CD4-positive, alpha-beta T cell treated with Interleukin-6 for 4 hours (primary cell): ENCODE data around the gene ELL2.
A peak's percentile ranks its signal among the peaks of the same experiment; 100 is the strongest.
"Not testable (repeated sequence)": the region's sequence is repeated elsewhere in the genome, so short reads cannot be mapped to it uniquely, and the experiment has no call there.

Experiments used
- DNase-seq: peaks from one replicate; pipeline ENCODE4 v3.0.0-alpha.2; 2020; ENCODE audit warnings: mixed read lengths

Gene ELL2

GRCh38 chr5:95853490-95853889 lies 108.2 kb downstream of the ELL2 start:
- no peak for DNase-seq

DNA sequence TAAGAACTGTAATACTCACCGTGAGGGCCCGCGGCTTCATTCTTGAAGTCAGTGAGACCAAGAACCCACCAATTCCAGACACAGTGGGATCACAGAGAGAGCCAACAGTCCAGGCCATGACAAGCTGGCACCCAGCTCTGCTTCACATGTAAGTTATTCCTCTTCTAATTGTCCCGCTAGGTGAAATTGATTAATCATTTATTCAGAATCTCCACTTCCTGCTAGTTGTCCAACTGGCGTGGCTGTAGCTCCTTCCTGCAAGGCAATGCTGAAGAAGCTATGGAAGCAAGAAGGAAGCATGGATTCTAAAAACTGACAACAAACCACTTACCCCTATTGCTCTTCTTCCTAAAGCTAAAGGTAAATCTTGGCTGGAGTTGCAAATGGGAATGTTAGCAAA lies 109.1 kb downstream of the ELL2 start:
- no peak for DNase-seq

DNA sequence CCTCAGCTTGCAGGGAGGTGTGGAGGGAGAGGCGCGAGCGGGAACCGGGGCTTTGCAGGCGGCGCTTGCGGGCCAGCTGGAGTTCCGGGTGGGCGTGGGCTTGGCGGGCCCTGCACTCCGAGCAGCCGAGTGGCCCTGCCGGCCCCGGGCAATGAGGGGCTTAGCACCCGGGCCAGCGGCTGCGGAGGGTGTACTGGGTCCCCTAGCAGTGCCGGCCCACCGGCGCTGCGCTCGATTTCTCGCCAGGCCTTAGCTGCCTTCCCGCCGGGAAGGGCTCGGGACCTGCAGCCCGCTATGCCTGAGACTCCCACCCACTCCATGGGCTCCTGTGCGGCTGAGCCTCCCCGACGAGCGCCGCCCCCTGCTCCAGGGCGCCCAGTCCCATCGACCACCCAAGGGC lies 110.5 kb downstream of the ELL2 start:
- not testable (repeated sequence) for DNase-seq

- no peak for DNase-seq
Measured at GRCh38 chr5:95850391-95850894, 111.2 kb downstream of the ELL2 start.

- no peak for DNase-seq
Measured at GRCh38 chr5:95848701-95849100, 113.0 kb downstream of the ELL2 start.

DNA sequence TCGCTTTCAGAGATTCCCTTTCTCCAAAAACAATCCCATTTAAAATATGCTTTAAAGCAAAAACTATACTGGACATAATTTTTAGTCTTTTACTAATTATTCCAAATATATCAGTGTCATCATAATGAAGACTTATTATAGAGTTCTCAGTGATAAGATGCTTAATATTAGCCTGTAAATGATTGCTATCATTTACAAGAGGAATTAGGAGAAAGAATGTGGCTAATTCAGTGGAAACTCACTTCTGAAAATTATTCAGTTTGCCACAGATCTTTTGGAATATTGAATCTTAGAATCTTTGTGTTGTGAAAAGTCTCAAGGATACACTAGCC lies 114.4 kb downstream of the ELL2 start:
- DNase-seq = no peak

DNA sequence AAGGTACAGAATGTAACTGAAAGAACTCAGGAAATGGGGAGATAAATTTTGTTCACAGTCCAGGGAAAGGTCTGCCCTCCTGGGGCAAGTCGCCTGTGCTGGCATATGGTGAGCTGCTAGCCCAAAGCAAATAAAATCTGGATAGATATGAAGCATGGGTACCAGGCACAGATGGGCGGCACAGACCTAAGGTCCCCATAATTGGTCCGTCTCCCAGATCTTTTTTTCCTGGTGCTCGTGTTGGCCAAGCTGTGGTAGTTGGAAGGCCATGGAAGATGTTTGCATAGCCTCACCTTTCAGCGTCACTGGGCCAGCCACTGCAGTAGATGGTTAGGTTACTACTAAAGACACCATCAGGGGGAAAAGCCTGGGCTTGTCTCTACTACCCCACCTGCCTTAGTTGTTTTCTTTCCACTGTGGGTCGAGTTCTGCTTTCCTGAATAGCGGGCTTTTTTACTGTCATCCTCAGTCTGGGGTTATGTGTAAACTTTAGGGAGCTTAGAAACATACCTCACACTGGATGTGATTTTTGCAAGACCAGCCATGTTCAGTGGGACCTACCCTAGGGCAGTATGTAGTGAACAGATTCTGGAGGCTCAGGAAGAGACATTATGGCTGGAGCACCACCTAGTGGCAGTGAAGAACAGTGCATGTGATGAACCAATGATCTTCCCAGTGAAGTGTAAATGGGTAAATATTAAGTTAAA lies 114.9 kb downstream of the ELL2 start:
- DNase-seq = peak; percentile 81

DNA sequence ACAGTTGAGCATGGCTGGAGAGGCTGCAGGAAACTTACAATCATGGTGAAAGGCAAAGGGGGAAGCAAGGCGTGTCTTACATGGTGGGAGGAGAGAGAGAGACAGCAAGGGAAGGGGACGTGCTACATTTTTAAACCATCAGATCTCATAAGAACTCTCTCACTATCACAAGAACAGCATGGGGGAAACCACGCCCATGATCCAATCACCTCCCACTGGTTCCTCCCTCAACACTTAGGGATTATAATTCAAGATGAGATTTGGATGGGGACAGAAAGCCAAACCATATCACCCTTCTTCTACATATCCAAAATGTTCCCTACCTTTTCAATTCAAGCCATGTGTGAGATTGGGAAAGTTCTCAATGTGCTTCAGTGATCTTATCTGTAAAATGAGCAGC lies 116.3 kb downstream of the ELL2 start:
- no peak for DNase-seq

GRCh38 chr5:95843733-95844223 lies 117.9 kb downstream of the ELL2 start:
- DNase-seq = no peak

DNA sequence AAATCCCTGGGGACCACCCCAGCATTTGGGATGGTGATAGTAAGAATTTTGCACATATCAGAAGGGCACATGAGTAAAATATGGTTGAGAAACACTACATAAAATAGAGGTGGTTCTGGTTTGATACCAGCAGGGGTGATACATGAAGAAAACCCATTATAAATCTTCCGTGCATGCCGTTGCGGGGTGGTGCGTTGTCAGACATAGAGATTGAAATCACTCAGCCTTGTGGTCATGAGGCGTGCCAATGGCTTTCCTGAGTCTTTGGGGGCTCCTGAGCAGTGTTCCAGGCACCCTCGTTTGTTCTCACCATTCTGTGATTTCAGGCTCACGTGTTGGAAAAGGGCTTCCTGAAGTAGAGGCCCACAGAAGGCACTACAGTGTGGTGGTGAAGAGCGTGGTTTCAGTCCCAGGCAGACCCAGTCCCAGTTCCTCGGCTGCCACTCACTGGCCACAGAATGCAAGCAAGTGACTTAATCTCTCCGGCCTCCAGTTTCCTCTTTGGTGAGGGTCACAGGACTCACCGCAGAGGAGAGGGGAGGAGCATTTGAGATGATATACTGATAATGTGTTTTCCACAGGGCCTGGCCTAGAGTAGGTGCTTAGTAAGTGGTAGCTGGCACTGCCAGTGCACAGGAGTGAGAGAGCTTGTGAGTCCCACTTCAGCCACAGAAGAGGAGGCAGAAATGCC lies 118.7 kb downstream of the ELL2 start:
- DNase-seq = peak; percentile 77

GRCh38 chr5:95841914-95842812 lies 119.5 kb downstream of the ELL2 start:
- no peak for DNase-seq

DNA sequence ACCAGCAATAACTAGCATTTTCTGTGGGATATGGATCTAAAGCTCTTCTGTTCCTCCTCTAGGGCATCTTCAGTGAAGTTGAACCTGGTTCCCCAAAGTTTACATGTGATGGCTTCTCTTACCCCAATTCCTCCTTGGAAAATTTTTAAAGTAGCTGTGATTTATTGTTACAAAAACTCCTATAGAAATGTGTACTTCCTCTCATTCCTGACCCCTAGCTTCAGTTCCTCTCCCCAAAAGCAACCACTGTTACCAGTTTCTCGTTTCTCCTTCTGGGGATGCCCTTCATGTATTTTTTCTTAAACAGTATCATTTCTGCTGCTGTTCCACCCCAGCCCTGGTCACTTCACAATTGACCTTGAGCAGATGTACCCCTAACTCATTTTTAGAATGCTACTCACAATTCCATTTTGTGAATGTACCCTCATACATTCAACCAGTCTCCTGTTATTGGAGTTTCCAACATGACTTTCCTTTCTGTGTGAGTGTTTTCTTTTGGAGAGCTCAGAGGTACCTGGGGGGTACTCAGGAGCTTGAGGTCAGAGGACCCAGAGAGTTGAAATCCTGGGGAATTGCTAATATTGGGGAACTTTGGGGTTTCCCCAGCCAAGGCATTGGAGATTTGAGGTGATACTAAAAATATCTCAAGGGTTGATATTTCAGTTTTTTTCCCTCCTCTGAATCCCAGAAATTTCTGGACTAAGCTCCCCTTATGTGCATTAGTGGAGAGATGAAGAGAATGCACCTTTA lies 120.5 kb downstream of the ELL2 start:
- no peak for DNase-seq

DNA sequence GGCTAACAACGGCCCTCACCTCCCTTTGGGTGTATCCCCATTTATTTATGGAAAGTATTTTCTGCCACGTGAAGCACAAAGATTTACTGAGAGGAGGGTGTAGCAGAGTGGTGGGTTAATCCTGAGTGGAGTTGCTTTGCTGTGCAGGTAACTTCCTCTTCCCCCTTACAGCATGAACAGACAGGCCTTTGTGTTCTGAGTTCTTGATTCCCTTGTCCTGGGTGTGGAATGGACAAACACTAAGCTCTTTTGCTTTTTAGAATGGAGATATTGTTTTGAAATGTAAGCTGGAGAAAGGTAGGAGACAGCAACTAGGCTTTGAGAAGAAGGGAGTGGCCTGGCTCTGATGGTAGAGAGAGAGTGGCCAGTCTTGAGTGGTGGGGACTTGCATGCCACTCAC lies 122.0 kb downstream of the ELL2 start:
- DNase-seq = no peak

GRCh38 chr5:95838556-95838955 lies 123.1 kb downstream of the ELL2 start:
- DNase-seq = no peak

GRCh38 chr5:95838001-95838520 lies 123.6 kb downstream of the ELL2 start:
- no peak for DNase-seq

DNA sequence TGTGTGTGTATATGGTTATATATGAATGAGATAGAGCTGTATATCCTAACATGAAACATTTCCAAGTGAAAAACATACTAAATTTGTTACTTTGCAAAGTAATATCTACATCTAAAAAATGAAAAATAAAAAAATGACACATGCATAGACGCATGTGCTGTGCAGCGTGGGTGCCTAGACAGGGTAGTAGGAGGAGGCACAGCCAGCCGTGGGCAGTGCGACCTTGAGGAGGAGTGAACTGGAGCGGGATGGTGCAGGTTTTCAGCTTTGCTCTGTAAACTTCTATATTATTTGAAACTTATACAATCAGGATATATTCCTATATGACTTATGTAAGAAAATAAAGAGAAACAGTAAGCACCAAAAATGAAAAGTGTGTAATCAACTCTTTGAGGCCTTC lies 124.2 kb downstream of the ELL2 start:
- DNase-seq = no peak

- not testable (repeated sequence) for DNase-seq
Measured at GRCh38 chr5:95836971-95837370, 124.7 kb downstream of the ELL2 start.

GRCh38 chr5:95836544-95836943 lies 125.1 kb downstream of the ELL2 start:
- no peak for DNase-seq

DNA sequence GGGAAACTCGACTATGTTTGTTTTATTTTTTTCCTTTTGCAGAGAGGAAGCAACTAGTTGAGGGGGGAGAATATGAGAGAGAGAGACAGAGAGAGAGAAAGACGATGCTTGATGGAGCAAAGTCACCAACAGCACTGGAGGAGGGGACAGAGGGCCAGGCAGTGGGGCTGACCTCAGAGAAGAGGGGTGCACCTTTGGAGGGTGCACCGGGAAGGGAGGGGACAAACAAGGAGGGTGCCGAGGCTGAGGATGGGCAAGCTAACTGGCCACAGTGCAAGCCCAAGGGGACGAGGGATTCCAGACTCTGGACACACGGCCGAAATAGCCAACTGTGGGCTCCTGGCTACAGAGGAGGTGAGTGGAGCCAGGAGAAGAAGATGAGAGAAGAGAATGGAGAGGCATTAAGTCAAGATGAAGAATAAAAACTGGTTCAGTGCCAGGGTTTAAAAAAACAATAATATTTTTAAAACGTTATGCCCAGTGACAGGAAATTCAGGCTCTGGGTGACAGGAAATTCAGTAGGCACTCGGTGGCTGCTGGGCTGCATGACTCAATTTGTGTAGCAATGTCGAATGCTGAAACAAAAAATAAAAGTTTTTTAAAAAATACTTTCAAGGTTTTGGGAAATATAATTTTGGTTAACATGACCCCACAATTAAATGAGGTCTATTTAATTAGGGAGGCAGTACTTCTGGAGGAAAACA lies 125.8 kb downstream of the ELL2 start:
- DNase-seq = peak; percentile 76
